B cell (primary cell): Measurements from ENCODE around the gene SOX6.

Experiments used
- EZH2 ChIP-seq: IDR thresholded peaks from 2 replicates; pipeline ENCODE4 v1.6.1; 2012; ENCODE audit warnings: borderline replicate concordance, low read depth, mild to moderate bottlenecking, moderate library complexity, low read length; ENCODE audit not compliant: insufficient read depth, poor library complexity, severe bottlenecking
- TF ChIP-seq, protein P1 (sequence below): fragments of 200-600 bp; IDR thresholded peaks from one replicate; pipeline ENCODE4 v1.8.0; 2022; ENCODE audit warnings: antibody characterized with exemption, mild to moderate bottlenecking

- TF ChIP-seq, protein P1, sequence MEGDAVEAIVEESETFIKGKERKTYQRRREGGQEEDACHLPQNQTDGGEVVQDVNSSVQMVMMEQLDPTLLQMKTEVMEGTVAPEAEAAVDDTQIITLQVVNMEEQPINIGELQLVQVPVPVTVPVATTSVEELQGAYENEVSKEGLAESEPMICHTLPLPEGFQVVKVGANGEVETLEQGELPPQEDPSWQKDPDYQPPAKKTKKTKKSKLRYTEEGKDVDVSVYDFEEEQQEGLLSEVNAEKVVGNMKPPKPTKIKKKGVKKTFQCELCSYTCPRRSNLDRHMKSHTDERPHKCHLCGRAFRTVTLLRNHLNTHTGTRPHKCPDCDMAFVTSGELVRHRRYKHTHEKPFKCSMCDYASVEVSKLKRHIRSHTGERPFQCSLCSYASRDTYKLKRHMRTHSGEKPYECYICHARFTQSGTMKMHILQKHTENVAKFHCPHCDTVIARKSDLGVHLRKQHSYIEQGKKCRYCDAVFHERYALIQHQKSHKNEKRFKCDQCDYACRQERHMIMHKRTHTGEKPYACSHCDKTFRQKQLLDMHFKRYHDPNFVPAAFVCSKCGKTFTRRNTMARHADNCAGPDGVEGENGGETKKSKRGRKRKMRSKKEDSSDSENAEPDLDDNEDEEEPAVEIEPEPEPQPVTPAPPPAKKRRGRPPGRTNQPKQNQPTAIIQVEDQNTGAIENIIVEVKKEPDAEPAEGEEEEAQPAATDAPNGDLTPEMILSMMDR = no peak
- no peak for TF ChIP-seq EZH2
These were observed 70.3 kb downstream of the SOX6 start for GRCh38 chr11:16286095-16286494.
